H9 (cell line): ENCODE results near the gene MED27. TPM values are rescaled to one million over a fixed set of nuclear protein-coding genes. Genes with fewer than 3 reads are reported as not detected.

Source experiments
- DNase-seq: peaks from one replicate; pipeline ENCODE4 v3.0.0-alpha.2; 2017
- H2AFZ ChIP-seq: one replicate; pipeline ENCODE4 v1.6.1; 2013; ENCODE audit warnings: mild to moderate bottlenecking, low read length, control low read depth, moderate library complexity
- H2AK5ac ChIP-seq: 2 replicates; pipeline ENCODE4 v1.6.1; 2013; ENCODE audit warnings: low read length, control low read depth, mixed read lengths; ENCODE audit not compliant: insufficient read length
- H2BK120ac ChIP-seq: one replicate; pipeline ENCODE4 v1.6.1; 2013; ENCODE audit warnings: low read depth, mild to moderate bottlenecking, low read length, control low read depth, inconsistent platforms; ENCODE audit not compliant: poor library complexity, severe bottlenecking
- H2BK12ac ChIP-seq: 2 replicates; pipeline ENCODE4 v1.6.1; 2013; ENCODE audit warnings: low read length, control low read depth, mixed read lengths, low read depth; ENCODE audit not compliant: insufficient read length
- H2BK15ac ChIP-seq: 2 replicates; pipeline ENCODE4 v1.6.1; 2013; ENCODE audit warnings: low read depth, low read length, control low read depth
- H2BK20ac ChIP-seq: one replicate; pipeline ENCODE4 v1.6.1; 2013; ENCODE audit warnings: low read depth, mild to moderate bottlenecking, low read length, control low read depth, inconsistent platforms; ENCODE audit not compliant: poor library complexity, severe bottlenecking
- H2BK5ac ChIP-seq: 2 replicates; pipeline ENCODE4 v1.6.1; 2013; ENCODE audit warnings: low read length, control low read depth, mixed read lengths; ENCODE audit not compliant: insufficient read length
- H3K14ac ChIP-seq: 2 replicates; pipeline ENCODE4 v1.6.1; 2013; ENCODE audit warnings: low read length, control low read depth; ENCODE audit not compliant: insufficient read depth
- H3K18ac ChIP-seq: 2 replicates; pipeline ENCODE4 v1.6.1; 2013; ENCODE audit warnings: low read depth, mild to moderate bottlenecking, mixed read lengths, low read length, control low read depth; ENCODE audit not compliant: insufficient read length
- H3K23ac ChIP-seq: 2 replicates; pipeline ENCODE4 v1.6.1; 2013; ENCODE audit warnings: low read length, control low read depth, mixed read lengths, low read depth; ENCODE audit not compliant: insufficient read length
- H3K23me2 ChIP-seq: 2 replicates; pipeline ENCODE4 v1.6.1; 2013; ENCODE audit warnings: low read depth, mild to moderate bottlenecking, mixed read lengths, low read length, control low read depth; ENCODE audit not compliant: insufficient read length, poor library complexity, severe bottlenecking
- H3K27ac ChIP-seq: 2 replicates; pipeline ENCODE4 v1.5.1; 2013; ENCODE audit warnings: low read length, control low read depth, mixed read lengths, low read depth; ENCODE audit not compliant: insufficient read length
- H3K27me3 ChIP-seq: 2 replicates; pipeline ENCODE4 v1.6.1; 2013; ENCODE audit warnings: low read length, control low read depth, inconsistent platforms; ENCODE audit not compliant: insufficient read depth
- H3K4ac ChIP-seq: 2 replicates; pipeline ENCODE4 v1.6.1; 2013; ENCODE audit warnings: low read depth, mild to moderate bottlenecking, control low read depth, inconsistent platforms, low read length, moderate library complexity
- H3K4me1 ChIP-seq: 2 replicates; pipeline ENCODE4 v1.6.1; 2013; ENCODE audit warnings: low read length, control low read depth, inconsistent platforms; ENCODE audit not compliant: insufficient read depth
- H3K4me2 ChIP-seq: 2 replicates; pipeline ENCODE4 v1.6.1; 2013; ENCODE audit warnings: low read length, control low read depth, mixed read lengths; ENCODE audit not compliant: insufficient read length, insufficient read depth
- H3K56ac ChIP-seq: 2 replicates; pipeline ENCODE4 v1.6.1; 2013; ENCODE audit warnings: low read depth, mild to moderate bottlenecking, mixed read lengths, low read length, control low read depth; ENCODE audit not compliant: insufficient read length
- H3K79me1 ChIP-seq: 2 replicates; pipeline ENCODE4 v1.6.1; 2013; ENCODE audit warnings: low read depth, mild to moderate bottlenecking, moderate library complexity, low read length, control low read depth, inconsistent platforms; ENCODE audit not compliant: insufficient read depth, poor library complexity, severe bottlenecking
- H3K79me2 ChIP-seq: 2 replicates; pipeline ENCODE4 v1.6.1; 2013; ENCODE audit warnings: low read length, control low read depth, inconsistent platforms; ENCODE audit not compliant: insufficient read depth
- H3K9ac ChIP-seq: 2 replicates; pipeline ENCODE4 v1.6.1; 2013; ENCODE audit warnings: low read length, control low read depth, mixed read lengths; ENCODE audit not compliant: insufficient read length; ENCODE audit errors: extremely low read depth
- H3K9me3 ChIP-seq: one replicate; pipeline ENCODE4 v1.6.1; 2013; ENCODE audit warnings: low read depth, low read length, inconsistent platforms; ENCODE audit not compliant: control insufficient read depth
- H3T11ph ChIP-seq: one replicate; pipeline ENCODE4 v1.6.1; 2013; ENCODE audit warnings: mild to moderate bottlenecking, low read length, control low read depth, inconsistent platforms
- H4K20me1 ChIP-seq: one replicate; pipeline ENCODE4 v1.6.1; 2013; ENCODE audit not compliant: control insufficient read depth, insufficient read length, insufficient read depth
- H4K5ac ChIP-seq: 2 replicates; pipeline ENCODE4 v1.6.1; 2013; ENCODE audit warnings: low read depth, mild to moderate bottlenecking, mixed read lengths, low read length, control low read depth; ENCODE audit not compliant: insufficient read length
- H4K8ac ChIP-seq: replicated peaks from 2 replicates; pipeline ENCODE4 v1.6.1; 2013; ENCODE audit warnings: low read length, control low read depth, mixed read lengths, low read depth; ENCODE audit not compliant: insufficient read length
- H4K91ac ChIP-seq: 2 replicates; pipeline ENCODE4 v1.6.1; 2013; ENCODE audit warnings: low read depth, mild to moderate bottlenecking, moderate library complexity, mixed read lengths, low read length, control low read depth; ENCODE audit not compliant: insufficient read length
- H3K27ac Mint-ChIP-seq, 3 experiments: 2 replicates in 2 of 3; 3 replicates in 1 of 3; pipeline ENCODE4 v1.8.0; 2020 to 2021; ENCODE audit warnings: mixed read lengths in 3 of 3, mild to moderate bottlenecking in 1 of 3, moderate library complexity in 1 of 3
- H3K27me3 Mint-ChIP-seq: 2 replicates; pipeline ENCODE4 v1.8.0; 2021; ENCODE audit warnings: low read depth, mild to moderate bottlenecking, moderate library complexity, mixed read lengths
- H3K36me3 Mint-ChIP-seq, 3 experiments: 2 replicates in 2 of 3; 3 replicates in 1 of 3; pipeline ENCODE4 v1.8.0; 2020 to 2021; ENCODE audit warnings: low read depth in 3 of 3, mixed read lengths in 3 of 3; ENCODE audit not compliant: insufficient read depth in 1 of 3
- H3K4me1 Mint-ChIP-seq, 2 experiments: 2 replicates each; pipeline ENCODE4 v1.8.0; 2020; ENCODE audit warnings: mixed read lengths in 2 of 2
- H3K4me3 Mint-ChIP-seq, 2 experiments: 2 replicates in 1 of 2; 3 replicates in 1 of 2; pipeline ENCODE4 v1.8.0; 2020 to 2021; ENCODE audit warnings: mild to moderate bottlenecking in 2 of 2, mixed read lengths in 2 of 2, moderate library complexity in 1 of 2
- H3K9me3 Mint-ChIP-seq, 2 experiments: 2 replicates in 1 of 2; 3 replicates in 1 of 2; pipeline ENCODE4 v1.8.0; 2020; ENCODE audit warnings: mild to moderate bottlenecking in 2 of 2, mixed read lengths in 2 of 2, moderate library complexity in 1 of 2
- CTCF ChIP-seq: fragments of 200-600 bp; sonication (generic); conservative IDR thresholded peaks from 3 replicates; pipeline ENCODE4 v1.8.0; 2021; ENCODE audit warnings: antibody characterized with exemption, mild to moderate bottlenecking
- WGBS: extraction: QIAGEN DNeasy Blood & Tissue Kit; methylation state at CpG from one replicate; pipeline ENCODE4 v1.1.7; 2013; ENCODE audit warnings: missing lambda C conversion rate, low lambda C conversion rate, mixed read lengths; ENCODE audit not compliant: insufficient read length; ENCODE audit errors: extremely low coverage; 5-methylcytosine and 5-hydroxymethylcytosine counted together
- total RNA-seq: library from RNA; stranded (reverse); gene quantifications from 2 replicates; pipeline ENCODE4 v1.2.1, GENCODE V29; 2021

MED27 gene
- total RNA-seq, 1 experiment from 2014 or later = 33.5 TPM

GRCh38 chr9:132061526-132061925, 18.1 kb downstream of the MED27 start:
- Mint-ChIP-seq H3K36me3 (peaks cover 11 to 16% (median 12%) of the 10 kb centered on the region in 3 experiments), H3K4me1 (peaks cover 10 to 19% of the 10 kb centered on the region in 2 experiments; a peak in 3 of 4 replicates), H3K27me3 (no peaks in the 10 kb centered on the region), H3K9me3 (peaks cover 0 to 9% of the 10 kb centered on the region in 2 experiments; a peak in 1 of 5 replicates), H3K27ac (peak overlapping the region in 2 of 3 experiments; percentile 52 to 80; a peak in 1 of 7 replicates), H3K4me3 (no peak overlapping the region)
- TF ChIP-seq CTCF = no peak
- H2BK120ac ChIP-seq = no peak overlapping the region
- no peak for DNase-seq
- H3K23ac ChIP-seq = no peak overlapping the region
- no peak overlapping the region for H2AFZ ChIP-seq
- H3T11ph ChIP-seq = no peak overlapping the region
- no peak overlapping the region for H2AK5ac ChIP-seq
- no peaks in the 10 kb centered on the region for H3K27me3 ChIP-seq
- no peak overlapping the region for H3K4ac ChIP-seq
- no peak overlapping the region for H2BK12ac ChIP-seq
- no peak overlapping the region for H3K18ac ChIP-seq
- no peak overlapping the region for H3K4me2 ChIP-seq
- no peaks in the 10 kb centered on the region for H3K9me3 ChIP-seq
- H3K27ac ChIP-seq = no peak overlapping the region
- no peaks in the 10 kb centered on the region for H3K23me2 ChIP-seq
- no peak overlapping the region for H3K14ac ChIP-seq
- H4K5ac ChIP-seq = no peak overlapping the region
- H3K79me1 ChIP-seq = peaks cover 10% of the 10 kb centered on the region
- H3K79me2 ChIP-seq = peaks cover 2% of the 10 kb centered on the region; the same call in 1 of the 2 replicates
- no peak overlapping the region for H3K56ac ChIP-seq
- no peak overlapping the region for H2BK20ac ChIP-seq
- no peaks in the 10 kb centered on the region for H3K4me1 ChIP-seq
- H2BK5ac ChIP-seq = no peak overlapping the region
- no peak overlapping the region for H2BK15ac ChIP-seq
- WGBS = no CpG with 5 or more reads among the region's 3 CpGs
- no peak overlapping the region for H3K9ac ChIP-seq
- H4K91ac ChIP-seq = no peak overlapping the region
- H4K8ac ChIP-seq = no peak overlapping the region
- H4K20me1 ChIP-seq = no peaks in the 10 kb centered on the region
